ENCODE data around the gene CRACDL.

The CRACDL gene

GRCh38 chr2:98875746-98876145, 60.3 kb downstream of the CRACDL start:
- DNase-seq (ENCODE audit: low read depth), result no peak
- H3K4me3 ChIP-seq (ENCODE audit: low read depth, low read length), result no peak overlapping the region
- in situ Hi-C loops (cut with HindIII; ENCODE audit: low sequenced_read_pairs), result no loop called here
- TF ChIP-seq, protein P1, sequence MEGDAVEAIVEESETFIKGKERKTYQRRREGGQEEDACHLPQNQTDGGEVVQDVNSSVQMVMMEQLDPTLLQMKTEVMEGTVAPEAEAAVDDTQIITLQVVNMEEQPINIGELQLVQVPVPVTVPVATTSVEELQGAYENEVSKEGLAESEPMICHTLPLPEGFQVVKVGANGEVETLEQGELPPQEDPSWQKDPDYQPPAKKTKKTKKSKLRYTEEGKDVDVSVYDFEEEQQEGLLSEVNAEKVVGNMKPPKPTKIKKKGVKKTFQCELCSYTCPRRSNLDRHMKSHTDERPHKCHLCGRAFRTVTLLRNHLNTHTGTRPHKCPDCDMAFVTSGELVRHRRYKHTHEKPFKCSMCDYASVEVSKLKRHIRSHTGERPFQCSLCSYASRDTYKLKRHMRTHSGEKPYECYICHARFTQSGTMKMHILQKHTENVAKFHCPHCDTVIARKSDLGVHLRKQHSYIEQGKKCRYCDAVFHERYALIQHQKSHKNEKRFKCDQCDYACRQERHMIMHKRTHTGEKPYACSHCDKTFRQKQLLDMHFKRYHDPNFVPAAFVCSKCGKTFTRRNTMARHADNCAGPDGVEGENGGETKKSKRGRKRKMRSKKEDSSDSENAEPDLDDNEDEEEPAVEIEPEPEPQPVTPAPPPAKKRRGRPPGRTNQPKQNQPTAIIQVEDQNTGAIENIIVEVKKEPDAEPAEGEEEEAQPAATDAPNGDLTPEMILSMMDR (IDR thresholded peaks at IDR 0.05; ENCODE audit: low read depth, low read length, missing control alignments), result no peak

DNA sequence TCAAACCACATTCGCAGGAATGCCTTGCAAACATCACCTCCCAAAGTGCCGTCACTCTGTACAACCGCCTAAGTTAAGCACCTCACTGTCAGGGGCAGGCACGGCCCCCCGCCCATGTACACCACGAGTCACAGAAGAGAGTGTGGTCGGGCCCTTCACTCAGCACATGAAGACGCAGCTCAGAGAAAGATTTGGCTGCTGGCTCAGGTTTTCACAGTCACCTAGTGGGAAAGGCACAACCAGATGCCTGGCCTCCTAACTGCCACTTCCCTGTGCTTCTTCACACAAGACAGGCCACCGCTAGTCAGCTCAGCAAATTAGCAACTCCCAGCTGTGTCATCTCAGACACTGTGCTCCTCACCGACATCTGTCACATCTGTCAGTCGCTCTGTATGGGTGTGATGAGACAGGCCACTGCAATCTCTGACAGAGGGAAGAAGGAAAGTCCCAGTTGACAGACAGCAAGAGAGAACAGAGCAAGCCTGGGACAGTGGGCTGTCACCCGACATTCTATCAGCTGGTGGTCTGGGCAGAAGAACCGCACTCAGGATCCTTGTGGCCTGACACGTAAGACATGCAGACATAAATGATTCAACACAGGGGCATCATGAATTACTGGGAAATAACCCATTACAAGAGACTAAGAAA, 60.8 kb downstream of the CRACDL start:
- TF ChIP-seq, protein P1 (IDR thresholded peaks at IDR 0.05; ENCODE audit: low read depth, low read length, missing control alignments), result no peak
- in situ Hi-C loops (cut with HindIII; ENCODE audit: low sequenced_read_pairs), result no loop called here
- no peak for DNase-seq (ENCODE audit: low read depth)
- H3K4me3 ChIP-seq (ENCODE audit: low read depth, low read length), result no peak overlapping the region

DNA sequence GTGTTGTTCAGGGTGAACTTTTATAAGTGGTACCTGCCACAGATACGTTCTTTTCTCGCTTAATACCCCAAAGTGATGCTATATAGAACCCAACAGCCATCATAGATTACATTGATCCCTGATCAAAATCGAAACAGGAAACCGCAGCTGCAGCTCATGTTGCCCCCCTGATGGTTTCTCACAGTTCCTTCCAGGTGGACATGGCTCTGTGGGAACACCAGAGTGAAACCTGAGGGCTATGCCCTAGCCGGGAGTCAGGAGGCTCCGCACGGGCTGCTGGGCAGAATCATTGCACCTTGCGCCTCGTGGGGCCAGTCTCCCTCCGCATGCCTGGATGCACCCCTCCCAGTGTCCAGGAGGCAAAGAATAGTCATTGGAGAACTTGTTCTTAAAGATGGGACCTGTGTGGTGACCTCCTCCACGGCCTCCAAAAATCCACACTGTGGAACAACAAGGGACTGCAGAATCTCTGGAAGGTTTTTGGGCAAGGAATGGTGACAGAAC, 61.8 kb downstream of the CRACDL start:
- in situ Hi-C loops (cut with HindIII; ENCODE audit: low sequenced_read_pairs), result no loop called here
- no peak for DNase-seq (ENCODE audit: low read depth)
- H3K4me3 ChIP-seq (ENCODE audit: low read depth, low read length), result no peak overlapping the region
- TF ChIP-seq, protein P1 (IDR thresholded peaks at IDR 0.05; ENCODE audit: low read depth, low read length, missing control alignments), result no peak

DNA sequence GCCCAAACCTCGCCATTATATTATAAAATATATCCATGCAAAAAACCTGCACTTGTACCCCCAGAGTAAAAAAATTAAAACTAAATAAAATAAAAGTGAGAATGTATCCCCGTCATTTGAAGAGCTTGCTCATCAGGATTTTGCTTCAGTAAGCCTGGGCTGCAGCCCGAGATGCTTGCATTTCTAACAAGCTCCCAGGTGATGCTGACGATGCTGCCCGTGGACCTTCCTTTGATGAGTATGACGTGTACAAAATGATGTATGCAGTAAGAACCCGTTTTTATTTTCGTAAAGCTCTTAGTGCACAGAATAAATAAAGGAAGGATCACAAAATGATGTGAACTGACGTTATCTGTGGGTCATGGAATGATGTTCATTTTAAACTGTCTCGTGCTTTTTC, 63.5 kb downstream of the CRACDL start:
- in situ Hi-C loops (cut with HindIII; ENCODE audit: low sequenced_read_pairs), result no loop called here
- TF ChIP-seq, protein P1 (IDR thresholded peaks at IDR 0.05; ENCODE audit: low read depth, low read length, missing control alignments), result no peak
- DNase-seq (ENCODE audit: low read depth), result no peak
- H3K4me3 ChIP-seq (ENCODE audit: low read depth, low read length), result no peak overlapping the region

DNA sequence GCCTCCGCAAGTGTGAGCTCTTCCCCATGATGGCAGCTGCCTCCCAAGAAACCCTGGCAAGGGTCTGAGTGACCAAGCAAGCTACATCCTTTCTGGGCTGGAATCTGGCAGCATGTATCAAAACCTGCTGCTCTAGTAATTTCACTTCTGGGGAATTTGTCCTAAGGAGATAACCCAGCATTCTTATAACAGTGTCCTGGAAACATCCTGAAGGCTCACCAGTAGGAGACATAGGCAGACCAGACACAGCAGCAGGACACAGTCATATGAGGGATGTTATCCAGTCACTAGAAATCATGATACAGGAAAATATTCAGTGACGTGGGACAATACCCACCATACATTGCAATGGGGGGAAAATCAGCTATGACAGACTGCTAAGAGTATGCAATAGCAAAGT, 64.5 kb downstream of the CRACDL start:
- no peak for DNase-seq (ENCODE audit: low read depth)
- H3K4me3 ChIP-seq (ENCODE audit: low read depth, low read length), result no peak overlapping the region
- TF ChIP-seq, protein P1 (IDR thresholded peaks at IDR 0.05; ENCODE audit: low read depth, low read length, missing control alignments), result no peak
- in situ Hi-C loops (cut with HindIII; ENCODE audit: low sequenced_read_pairs), result no loop called here

GRCh38 chr2:98870516-98871158, 65.4 kb downstream of the CRACDL start:
- no peak overlapping the region for H3K4me3 ChIP-seq (ENCODE audit: low read depth, low read length)
- in situ Hi-C loops (cut with HindIII; ENCODE audit: low sequenced_read_pairs), result no loop called here
- TF ChIP-seq, protein P1 (IDR thresholded peaks at IDR 0.05; ENCODE audit: low read depth, low read length, missing control alignments), result no peak
- no peak for DNase-seq (ENCODE audit: low read depth)

Data from astrocyte of the cerebellum (primary cell).